ENCODE measurements around the gene ACTR1B.
A peak's percentile ranks its signal among the peaks of the same experiment; 100 is the strongest.

ACTR1B gene

DNA sequence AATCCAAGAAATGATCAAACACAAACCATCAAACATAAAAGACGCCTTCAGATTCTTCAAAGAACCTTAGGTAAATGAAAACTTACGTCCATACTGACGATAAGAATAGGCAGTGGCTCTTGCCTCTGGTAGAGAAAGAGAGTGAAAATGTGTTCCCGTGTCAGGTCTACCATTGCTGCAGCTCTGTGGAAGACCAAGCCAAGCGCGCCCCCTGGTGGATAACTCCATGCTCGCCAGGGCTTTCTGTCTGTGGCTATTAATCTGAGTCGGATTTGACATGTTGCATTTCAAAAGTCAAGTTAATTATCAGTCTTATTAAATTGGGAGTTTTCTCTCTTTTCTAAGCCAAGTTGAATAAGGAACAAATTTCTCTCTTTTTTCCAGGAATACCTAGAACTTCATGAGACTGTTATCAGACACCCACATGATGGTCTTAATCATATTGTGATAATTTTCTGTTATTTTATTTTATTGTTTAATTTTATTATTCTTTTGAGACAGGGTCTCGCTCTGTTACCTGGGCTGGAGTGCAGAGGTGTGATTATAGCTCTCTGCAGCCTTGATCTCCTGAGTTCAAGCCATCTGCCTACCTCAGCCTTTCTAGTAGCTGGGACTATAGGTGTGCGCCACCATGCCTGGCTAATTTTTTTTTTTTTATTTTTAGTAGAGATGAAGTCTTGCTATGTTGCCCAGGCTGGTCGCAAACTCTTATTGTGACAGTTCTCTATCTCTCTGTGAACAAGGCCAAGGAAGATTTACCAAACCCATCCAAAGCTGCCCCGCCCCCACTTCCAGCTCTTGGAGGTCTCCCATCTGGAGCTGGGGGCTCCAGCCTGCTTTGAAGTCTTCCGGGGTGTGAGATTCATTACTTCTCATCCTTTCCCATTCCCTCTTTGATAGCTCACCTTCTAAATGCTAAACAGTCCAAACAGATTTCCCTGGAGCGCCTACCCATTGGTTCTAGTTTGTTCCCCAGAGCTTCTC is 33.7 kb upstream of the ACTR1B start:
- Histone ChIP-seq H3K9ac (ENCODE audit: low read length) (peak overlapping the region; percentile 22), H4K20me1 (ENCODE audit: insufficient read depth, low read length) (no peaks in the 10 kb centered on the region), H2AFZ (ENCODE audit: low read depth, low read length) (peak overlapping the region; percentile 89), H3K36me3 (replicated peaks; ENCODE audit: low read depth, low read length) (no peaks in the 10 kb centered on the region), H3K4me1 (ENCODE audit: low read length) (peaks cover 16% of the 10 kb centered on the region), H3K4me2 (ENCODE audit: low read length) (peak overlapping the region; percentile 90), H3K27me3 (ENCODE audit: low read depth, low read length) (no peaks in the 10 kb centered on the region), H3K9me3 (ENCODE audit: insufficient read depth, low read length) (no peaks in the 10 kb centered on the region), H3K4me3 (ENCODE audit: low read length) (peak overlapping the region; percentile 67), H3K27ac (ENCODE audit: low read length) (no peak overlapping the region), H3K79me2 (ENCODE audit: low read length) (no peaks in the 10 kb centered on the region)
- TF ChIP-seq CTCF (IDR thresholded peaks at IDR 0.05; ENCODE audit: low read depth, low read length) (peak; percentile 94), EZH2phosphoT487 (IDR thresholded peaks at IDR 0.05; ENCODE audit: low read depth) (no peak)

- no peaks in the 10 kb centered on the region for H3K9me3 ChIP-seq (ENCODE audit: insufficient read depth, low read length)
- TF ChIP-seq EZH2phosphoT487 (IDR thresholded peaks at IDR 0.05; ENCODE audit: low read depth): no peak
- no peaks in the 10 kb centered on the region for H3K36me3 ChIP-seq (replicated peaks; ENCODE audit: low read depth, low read length)
- H3K4me2 ChIP-seq (ENCODE audit: low read length): no peak overlapping the region
- no peak overlapping the region for H3K4me3 ChIP-seq (ENCODE audit: low read length)
- H2AFZ ChIP-seq (ENCODE audit: low read depth, low read length): no peak overlapping the region
- peaks cover 16% of the 10 kb centered on the region for H3K4me1 ChIP-seq (ENCODE audit: low read length)
- no peak overlapping the region for H3K27ac ChIP-seq (ENCODE audit: low read length)
- H3K9ac ChIP-seq (ENCODE audit: low read length): no peak overlapping the region
- H3K27me3 ChIP-seq (ENCODE audit: low read depth, low read length): no peaks in the 10 kb centered on the region
- H4K20me1 ChIP-seq (ENCODE audit: insufficient read depth, low read length): no peaks in the 10 kb centered on the region
- H3K79me2 ChIP-seq (ENCODE audit: low read length): no peaks in the 10 kb centered on the region
Measured at GRCh38 chr2:97695744-97696143, 31.9 kb upstream of the ACTR1B start.

DNA sequence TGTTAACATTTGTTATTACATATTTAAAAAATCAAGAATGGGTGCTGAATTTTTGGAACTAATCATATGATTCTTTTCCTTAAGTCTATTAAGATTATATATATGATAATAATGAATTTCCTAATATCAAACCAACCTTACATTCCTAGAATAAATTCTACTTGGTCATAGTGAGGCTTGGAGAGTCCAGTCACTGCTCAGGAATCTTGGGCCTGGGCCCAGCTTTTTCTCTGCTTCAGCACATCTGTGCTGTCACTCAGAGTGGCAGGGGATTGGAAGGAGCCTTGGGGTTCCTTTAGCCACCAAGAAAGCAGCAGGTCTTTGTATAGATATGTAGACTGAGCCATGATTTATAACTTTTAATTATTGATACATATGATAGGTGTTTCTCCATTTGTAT is 29.6 kb upstream of the ACTR1B start:
- H3K36me3 ChIP-seq (replicated peaks; ENCODE audit: low read depth, low read length): no peaks in the 10 kb centered on the region
- no peak overlapping the region for H3K4me2 ChIP-seq (ENCODE audit: low read length)
- no peak overlapping the region for H3K27ac ChIP-seq (ENCODE audit: low read length)
- no peak for TF ChIP-seq EZH2phosphoT487 (IDR thresholded peaks at IDR 0.05; ENCODE audit: low read depth)
- H3K4me1 ChIP-seq (ENCODE audit: low read length): peaks cover 18% of the 10 kb centered on the region
- H3K9me3 ChIP-seq (ENCODE audit: insufficient read depth, low read length): no peaks in the 10 kb centered on the region
- H4K20me1 ChIP-seq (ENCODE audit: insufficient read depth, low read length): no peaks in the 10 kb centered on the region
- no peaks in the 10 kb centered on the region for H3K27me3 ChIP-seq (ENCODE audit: low read depth, low read length)
- no peak overlapping the region for H2AFZ ChIP-seq (ENCODE audit: low read depth, low read length)
- no peak overlapping the region for H3K9ac ChIP-seq (ENCODE audit: low read length)
- H3K79me2 ChIP-seq (ENCODE audit: low read length): no peaks in the 10 kb centered on the region
- no peak overlapping the region for H3K4me3 ChIP-seq (ENCODE audit: low read length)

GRCh38 chr2:97691166-97691565 is 27.3 kb upstream of the ACTR1B start:
- Histone ChIP-seq H3K36me3 (replicated peaks; ENCODE audit: low read depth, low read length) (no peaks in the 10 kb centered on the region), H3K4me2 (ENCODE audit: low read length) (no peak overlapping the region), H2AFZ (ENCODE audit: low read depth, low read length) (no peak overlapping the region), H3K27me3 (ENCODE audit: low read depth, low read length) (no peaks in the 10 kb centered on the region), H3K4me3 (ENCODE audit: low read length) (no peak overlapping the region), H4K20me1 (ENCODE audit: insufficient read depth, low read length) (no peaks in the 10 kb centered on the region), H3K9ac (ENCODE audit: low read length) (no peak overlapping the region), H3K79me2 (ENCODE audit: low read length) (no peaks in the 10 kb centered on the region), H3K4me1 (ENCODE audit: low read length) (peaks cover 10% of the 10 kb centered on the region), H3K27ac (ENCODE audit: low read length) (no peak overlapping the region), H3K9me3 (ENCODE audit: insufficient read depth, low read length) (no peaks in the 10 kb centered on the region)
- TF ChIP-seq EZH2phosphoT487 (IDR thresholded peaks at IDR 0.05; ENCODE audit: low read depth): no peak
- TF ChIP-seq CTCF (IDR thresholded peaks at IDR 0.05; ENCODE audit: low read depth, low read length): no peak
